HG02571 (cell line): Measurements from ENCODE around the gene RASAL2.
"Not testable (repeated sequence)": the region's sequence is repeated elsewhere in the genome, so short reads cannot be mapped to it uniquely, and the experiment has no call there.

Source experiments
- ATAC-seq: cut with Tn5 transposase; IDR thresholded peaks from one replicate; pipeline ENCODE4 v1.9.1; 2021; ENCODE audit warnings: mild to moderate bottlenecking, moderate library complexity; ENCODE audit not compliant: unreplicated experiment

RASAL2 gene

DNA sequence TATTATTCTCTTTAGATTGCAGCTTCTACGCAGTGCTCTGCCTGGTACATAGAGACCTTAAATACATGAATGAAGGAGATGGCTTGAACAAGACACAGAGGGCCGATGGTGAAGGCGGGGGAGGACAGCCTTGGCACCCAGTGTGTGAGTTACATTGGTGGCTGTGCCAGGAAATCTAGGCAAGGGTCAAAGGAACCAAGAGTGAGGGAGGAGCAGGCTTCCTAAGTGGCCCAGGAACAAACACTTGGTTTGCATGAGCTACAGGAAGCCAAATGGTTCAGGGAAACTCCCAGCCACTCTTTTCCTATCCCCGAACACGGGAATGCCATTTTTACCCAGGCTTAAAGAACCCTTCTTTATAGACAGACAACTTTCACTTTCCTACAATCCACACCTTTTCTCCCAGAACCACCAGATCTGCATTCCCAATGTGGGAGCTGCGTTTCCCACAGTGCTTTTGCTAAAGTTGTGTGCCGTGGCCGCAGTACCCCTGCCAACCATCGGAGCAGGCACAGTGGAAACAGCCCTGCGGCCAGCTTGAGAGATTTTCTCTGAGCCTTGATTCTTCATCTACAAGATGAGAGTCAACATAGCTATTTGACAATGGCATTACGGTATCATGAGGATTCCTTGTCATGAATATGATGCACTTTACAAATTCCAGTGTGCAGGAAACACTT lies 406.3 kb downstream of the RASAL2 start:
- ATAC-seq, result no peak

DNA sequence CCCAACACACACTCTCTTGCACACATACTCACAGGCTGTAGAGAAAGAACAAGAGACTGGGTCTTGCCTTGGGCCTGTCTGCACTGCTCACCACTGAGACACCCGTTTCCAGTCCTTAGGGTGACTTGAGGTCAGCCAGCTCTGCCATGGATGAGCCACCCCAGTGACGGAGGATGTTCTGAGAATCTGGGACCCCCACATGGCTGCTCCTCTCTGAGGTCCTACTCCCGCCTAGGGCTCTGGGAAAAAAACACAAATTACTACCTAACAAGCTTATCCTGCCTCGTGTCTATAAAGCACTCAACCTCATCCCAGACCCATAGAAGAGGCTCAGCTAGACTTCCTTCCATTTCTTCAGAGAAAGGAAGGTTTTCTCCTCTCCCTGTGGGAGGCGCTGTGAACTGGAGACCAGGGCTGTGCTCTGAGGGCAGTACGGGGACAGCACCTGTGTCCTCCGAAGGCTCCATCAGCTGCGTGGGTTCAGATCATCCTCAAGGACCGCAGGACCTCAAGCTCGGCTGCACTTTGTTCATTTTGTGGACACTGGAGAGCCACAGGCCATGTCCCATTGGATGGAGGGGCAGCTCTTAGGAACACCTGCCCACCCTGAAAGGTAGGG lies 407.1 kb downstream of the RASAL2 start:
- ATAC-seq, result no peak

DNA sequence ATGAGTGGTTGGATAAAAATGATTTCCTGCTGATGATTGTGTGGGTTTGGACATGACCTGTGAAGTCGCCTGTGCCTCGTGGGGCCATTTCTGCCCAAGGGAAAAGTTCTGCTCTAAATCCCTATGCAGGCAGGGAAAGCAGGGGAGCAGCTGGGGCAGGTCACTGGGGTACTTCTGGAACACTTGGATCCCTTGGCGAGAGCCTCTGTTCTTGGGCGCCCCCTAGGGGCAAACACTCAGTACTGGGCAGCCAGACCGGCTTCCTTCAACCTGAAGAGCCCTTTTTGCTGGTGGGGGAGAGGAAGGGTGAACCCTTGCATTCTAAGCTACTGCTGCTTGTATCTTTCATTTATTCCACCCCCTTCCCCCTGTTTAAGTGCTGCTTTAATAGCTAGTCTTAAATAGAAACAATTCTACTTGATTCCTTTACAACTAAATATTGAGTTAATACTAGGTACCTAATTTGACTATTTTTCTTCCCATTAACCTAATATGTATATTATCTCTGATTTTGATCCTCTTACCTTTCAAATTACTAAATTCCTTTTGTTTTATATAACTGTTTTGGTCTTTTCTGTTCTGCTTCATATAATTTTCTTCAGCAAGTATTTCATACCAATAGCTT lies 407.9 kb downstream of the RASAL2 start:
- ATAC-seq, result no peak

DNA sequence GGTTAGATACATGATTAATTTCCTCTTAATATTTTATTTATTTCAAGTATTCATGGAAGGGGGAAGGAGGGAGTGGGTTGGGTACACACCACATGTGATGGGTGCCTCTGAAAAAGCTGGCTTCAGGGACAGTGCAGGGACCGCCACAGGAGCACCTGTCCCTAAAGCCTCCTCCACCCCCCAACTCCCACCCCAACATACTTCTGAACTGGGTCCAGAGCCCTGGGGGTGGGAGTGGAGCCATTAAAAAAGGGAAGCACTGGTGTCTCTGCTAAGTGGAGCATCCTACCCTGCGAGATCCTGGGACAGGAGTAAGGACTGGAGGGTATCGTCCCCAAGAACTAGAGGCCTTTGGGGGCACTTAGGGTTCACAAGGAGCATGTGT lies 408.4 kb downstream of the RASAL2 start:
- ATAC-seq, result no peak

DNA sequence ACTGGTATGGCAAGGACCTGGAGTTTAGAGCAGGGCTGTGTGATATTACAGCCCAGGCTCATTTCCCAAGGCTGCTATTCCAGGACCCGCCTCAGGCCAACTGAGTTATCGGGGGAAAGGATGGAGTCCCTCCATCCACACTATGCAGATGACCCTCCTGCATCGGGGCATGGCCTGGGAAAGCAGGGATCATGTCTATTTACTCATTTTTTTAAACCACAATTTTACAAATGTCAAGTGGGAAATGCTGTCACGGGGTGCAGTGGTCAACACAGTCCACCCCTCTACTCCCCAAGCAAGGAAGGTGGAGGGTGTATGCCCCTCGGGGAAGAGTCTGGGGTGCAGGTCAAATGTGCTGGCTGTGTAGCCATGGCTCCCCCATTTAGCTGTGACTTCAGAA lies 409.0 kb downstream of the RASAL2 start:
- ATAC-seq, result no peak

DNA sequence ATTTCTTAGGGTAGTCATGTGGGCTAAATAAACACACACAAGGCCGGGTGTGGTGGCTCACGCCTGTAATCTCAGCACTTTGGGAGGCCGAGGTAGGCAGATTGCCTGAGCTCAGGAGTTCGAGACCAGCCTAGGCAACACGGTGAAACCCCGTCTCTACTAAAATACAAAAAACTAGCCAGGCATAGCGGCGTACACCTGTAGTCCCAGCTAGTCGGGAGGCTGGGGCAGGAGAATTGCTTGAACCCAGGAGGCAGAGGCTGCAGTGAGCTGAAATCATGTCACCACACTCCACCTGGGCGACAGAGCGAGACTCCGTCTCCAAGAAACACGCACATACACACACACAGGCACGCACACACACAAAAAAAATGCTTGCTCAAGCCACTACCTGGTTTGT lies 409.4 kb downstream of the RASAL2 start:
- not testable (repeated sequence) for ATAC-seq

DNA sequence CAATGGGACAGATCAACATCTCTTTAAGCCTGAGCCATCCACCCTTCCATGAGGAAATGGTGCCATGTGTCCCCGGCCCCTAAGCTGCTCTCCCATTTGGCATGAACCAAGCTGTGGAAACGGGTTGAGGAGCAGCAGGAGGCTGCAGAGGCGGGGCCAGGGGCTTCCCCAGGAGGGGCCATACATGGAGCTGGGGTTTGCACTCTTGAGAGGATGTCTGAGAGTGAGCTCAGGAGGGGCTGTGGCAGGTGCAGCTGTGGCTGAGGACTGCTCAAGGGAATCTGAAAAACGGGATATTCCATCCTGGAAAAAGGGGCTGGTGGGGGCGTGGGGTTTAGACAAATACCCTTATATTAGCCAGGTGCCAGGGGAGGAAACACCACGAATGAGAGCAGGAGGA lies 409.9 kb downstream of the RASAL2 start:
- no peak for ATAC-seq

DNA sequence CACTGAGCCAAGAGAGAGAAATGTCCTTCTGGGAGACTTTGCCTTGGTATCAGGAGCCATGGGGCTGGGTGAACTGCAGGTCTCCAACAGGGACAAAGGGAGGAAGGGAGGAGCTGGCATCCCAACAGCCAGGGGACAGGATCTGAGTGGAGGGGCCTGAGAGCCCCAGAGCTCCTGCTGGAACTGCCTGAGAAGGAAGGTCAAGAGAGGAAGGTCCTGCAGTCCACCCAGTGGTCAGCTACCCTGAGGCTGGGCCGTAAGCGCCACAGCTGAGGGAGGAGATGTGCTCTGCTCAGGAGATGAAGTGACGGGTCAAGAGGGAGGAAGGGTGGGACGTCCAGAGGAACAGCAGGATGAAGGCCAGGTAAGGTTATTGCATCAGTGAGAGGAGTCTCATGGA lies 410.4 kb downstream of the RASAL2 start:
- no peak for ATAC-seq

DNA sequence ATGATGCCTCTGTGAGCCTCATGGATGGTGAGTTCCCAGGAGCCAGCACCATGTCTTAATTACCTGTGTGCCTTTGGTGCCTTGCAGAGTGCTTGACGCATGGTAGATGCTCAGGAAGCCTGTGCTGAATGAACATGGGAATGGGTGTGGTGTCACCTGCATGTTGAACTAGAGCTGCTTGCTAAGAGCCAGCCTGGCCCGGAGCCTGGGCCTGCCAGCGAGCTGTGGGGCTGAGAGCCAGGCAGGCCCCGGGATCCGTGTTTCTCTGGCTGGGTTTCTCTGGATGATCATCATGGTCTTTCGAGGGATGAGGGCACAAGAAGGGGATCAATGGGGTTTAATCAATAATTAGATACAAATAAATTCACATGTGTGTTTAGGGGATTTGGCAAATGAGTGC lies 412.3 kb downstream of the RASAL2 start:
- ATAC-seq, result no peak

DNA sequence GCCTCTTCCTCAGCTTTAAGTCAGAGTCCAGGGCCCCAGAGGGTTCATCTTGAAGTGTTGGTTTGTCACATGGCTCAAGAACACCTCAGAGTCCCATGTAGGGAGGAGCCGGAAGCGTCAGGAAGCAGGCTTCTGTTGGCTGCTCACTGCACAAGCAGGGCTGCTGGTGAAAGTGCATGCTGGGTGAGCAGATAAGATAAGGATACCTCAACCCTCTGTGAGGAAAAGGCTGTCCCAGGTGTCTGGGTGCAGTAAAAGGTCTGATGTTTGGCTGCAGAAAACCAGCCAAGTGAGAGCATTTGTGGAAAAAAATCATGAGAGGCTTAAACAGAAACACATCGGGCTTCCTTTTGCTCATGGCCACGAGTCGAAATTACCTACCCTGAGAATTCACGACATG lies 412.8 kb downstream of the RASAL2 start:
- ATAC-seq, result no peak

DNA sequence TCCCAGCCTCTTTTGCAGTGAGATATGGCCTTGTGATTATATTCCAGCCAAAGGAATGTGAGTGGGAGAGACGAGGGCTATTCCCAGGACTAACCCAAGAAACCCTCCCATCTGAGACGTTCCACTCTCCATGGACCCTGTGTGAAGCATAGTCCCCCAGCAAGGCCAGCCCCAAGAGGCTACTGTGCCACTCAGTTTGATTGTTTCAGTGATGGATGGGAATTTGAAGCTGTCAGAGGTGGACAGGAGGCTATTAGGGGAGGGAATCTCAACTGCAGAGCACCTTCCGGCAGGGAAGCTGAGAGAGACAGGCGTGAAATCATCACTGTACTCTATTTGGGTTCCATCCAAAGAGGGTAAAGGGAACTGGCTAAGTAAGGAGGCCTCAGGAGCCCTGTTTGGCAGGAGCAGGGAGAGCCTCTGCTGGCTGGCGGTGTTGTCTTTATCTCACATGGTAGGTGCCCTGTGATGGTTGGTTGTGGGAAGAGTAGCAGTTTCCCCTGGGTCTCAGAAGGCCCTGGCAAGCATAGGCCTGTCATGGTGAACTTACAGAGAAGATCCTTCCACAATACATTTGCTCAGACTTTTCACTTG lies 415.6 kb downstream of the RASAL2 start:
- no peak for ATAC-seq

DNA sequence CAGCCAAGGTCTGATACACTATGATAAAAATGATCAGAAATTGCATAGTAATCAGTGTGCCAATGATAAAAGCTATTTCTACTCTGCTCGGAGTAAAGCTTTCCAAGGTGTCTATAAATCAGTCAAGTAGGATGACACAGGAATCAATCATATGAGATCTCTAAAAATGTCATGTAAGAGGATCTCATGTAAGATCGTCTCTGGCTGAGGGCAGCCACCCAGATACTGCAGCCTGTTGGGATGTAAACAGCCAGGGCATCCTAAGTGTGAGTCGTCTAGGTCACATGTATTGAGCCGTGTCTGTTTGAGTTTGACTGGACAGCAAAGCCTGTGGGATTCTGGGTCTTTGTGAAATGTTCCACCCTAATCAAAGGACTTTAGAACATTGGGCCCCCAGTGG lies 416.3 kb downstream of the RASAL2 start:
- no peak for ATAC-seq

DNA sequence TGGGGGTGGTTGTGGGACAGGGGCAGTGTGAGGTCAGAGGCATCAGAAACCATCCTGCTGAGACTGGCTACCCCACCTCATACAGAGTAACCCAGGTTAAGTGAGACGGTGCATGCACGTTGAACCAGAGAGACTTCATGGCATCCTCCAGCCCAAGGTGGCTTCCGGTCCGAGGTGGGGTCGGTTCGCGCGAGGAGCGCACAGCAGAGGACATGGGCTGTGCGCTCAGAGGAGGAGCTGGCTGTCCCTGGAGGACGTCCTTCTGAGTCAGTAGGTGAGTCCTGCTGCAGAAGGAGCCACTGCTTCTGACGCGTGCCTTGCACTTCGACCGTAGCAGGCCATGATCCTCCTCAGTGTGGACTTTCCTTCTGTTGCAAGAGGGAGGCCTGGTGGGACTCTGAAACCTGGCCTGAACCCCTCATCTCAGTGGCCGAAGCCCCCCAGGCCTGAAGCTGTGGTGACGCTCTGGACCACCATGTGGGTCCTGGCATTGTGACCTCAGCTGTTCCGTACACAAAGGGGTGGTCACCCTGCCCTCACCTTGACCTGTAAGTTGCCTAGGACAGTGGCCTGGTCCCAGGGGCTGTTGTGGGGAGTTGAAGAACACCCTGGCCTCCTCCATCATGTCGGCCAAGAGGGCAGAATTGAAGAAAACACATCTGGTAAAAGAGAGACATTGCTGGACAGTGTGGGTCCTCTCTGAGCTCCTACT lies 418.8 kb downstream of the RASAL2 start, which contains the start of gene TEX35:
TSS of gene TEX35 (plus strand) at position 544 of the 712 bp plus-strand sequence. CDS start at position 624, 80 bp downstream.
- ATAC-seq, result no peak

DNA sequence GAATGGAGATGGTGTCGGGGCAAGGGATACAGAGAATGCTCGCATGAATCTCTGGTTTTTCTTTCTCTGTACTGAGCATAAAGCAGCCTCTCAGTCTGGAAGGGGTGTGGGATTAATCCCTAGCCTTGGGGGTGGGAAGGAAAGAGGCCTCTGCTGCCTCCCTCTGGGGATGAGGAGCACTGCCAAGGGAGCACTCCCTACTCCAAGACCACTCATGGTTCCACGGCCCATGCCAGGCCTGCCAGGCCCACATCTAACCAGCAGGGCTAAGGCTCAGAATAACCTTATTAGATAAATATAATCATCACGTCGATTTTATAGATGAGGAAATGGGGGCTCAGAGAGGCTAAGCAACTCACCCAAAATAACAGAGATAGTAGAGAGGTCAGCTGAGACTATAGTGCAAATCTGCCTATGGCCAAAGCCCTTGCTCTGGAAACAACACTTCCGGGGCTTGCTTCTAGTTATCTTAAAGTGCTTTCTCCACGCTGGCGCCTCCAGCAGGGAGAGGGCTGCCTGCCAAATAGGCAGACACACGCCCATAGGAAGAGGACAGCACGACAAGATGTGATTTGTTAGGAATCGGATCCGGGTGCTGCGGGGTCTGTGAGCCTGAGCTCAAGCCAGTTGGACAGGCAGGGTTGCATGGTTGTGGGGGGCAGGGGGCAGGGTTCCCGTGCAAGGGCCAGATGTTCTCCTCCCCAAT lies 419.5 kb downstream of the RASAL2 start:
- no peak for ATAC-seq

DNA sequence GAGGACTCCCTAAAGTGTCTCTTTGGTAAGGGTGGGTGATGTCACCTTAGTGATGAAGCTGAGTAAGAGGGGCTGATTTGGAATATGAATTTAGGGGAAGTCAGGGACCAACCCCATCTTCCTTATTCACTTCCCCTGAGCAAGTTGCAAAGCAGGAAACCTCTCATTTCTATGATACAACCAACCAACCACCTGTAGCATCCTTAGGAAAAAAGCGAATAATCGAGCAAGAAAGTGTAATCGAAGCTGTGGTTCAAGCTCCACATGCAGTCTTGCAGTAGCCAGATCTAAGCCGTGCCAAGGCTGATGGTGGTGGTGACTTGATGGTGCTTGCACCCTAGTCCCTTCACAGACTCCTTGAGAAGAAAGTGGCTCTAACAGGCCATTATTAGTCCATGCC lies 422.2 kb downstream of the RASAL2 start:
- no peak for ATAC-seq

DNA sequence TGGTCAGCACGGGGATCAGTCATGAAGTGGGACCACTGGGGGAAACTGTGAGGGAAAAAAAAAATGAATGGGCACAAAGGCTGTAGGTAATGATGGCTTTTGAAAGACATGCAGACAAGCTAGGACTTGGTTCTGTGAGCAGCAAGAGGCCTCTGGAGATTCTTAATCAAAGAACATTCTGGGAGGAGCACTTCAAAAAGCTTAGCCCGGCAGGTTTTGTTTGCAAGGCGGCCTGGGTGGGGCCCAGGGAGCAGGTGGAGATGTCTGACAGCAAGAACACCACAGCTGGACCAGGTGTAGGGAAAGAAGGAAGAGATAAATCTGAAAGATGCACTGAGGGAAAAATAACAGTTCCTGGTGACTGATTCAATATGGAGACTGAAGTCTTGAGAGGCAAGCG lies 425.0 kb downstream of the RASAL2 start:
- ATAC-seq, result no peak

DNA sequence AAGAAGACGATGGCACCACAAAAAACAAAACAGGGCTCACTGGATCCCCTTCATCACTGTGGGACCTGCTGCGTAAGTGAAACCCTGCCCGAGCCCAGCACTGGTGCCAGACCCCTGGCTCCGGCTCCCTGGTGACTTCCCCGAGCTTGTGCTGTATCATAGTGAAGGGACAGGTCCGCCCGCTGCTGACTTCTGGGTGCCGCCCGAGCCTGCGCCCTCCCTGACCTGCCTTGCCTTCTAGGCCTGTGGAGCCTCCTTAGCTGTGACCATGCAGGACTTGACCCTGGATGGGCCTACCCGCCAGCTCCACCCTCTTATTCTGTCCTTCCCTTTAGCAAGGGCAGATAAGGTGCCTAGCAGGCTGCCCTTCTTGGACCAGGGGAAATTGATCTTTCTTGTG lies 426.9 kb downstream of the RASAL2 start:
- ATAC-seq, result no peak

DNA sequence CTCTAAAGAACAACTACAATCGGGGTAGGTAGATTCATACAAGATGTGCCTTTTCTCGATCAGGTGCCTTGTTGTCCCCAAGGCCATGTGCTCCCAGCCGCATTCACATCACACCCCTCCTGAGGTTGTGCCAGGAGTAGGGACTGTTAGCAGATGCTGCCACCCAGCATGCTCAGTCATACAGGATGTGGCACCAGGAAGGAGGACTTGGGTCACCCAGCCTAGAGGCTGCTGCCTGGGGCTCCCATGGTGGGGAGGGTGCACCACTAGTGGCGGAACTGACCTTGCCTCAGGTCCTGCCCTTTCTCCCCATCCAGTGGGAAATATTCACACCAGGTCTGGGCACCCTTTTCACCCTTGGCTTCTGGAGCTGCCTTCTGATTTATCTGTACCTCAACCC lies 427.3 kb downstream of the RASAL2 start:
- ATAC-seq, result no peak

DNA sequence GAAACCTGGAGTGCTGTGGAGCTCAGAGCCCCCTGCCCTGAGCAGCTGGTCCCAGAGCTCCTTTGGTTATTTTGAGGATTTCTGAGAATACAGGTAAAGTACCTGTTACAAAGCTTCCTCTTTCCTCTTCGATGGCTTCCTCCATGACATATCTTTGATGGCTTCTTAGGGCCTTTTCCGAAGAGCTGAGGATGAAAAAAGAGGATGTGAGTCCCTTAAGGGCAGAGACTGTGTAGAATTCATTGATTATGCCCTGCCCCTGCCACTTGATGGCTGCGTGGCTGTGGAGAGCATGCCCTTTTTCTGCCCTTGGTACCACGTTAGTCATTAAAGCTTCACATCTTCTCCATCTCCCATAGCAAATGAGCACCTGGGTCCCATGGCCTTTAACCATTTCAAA lies 433.2 kb downstream of the RASAL2 start:
- ATAC-seq, result no peak

DNA sequence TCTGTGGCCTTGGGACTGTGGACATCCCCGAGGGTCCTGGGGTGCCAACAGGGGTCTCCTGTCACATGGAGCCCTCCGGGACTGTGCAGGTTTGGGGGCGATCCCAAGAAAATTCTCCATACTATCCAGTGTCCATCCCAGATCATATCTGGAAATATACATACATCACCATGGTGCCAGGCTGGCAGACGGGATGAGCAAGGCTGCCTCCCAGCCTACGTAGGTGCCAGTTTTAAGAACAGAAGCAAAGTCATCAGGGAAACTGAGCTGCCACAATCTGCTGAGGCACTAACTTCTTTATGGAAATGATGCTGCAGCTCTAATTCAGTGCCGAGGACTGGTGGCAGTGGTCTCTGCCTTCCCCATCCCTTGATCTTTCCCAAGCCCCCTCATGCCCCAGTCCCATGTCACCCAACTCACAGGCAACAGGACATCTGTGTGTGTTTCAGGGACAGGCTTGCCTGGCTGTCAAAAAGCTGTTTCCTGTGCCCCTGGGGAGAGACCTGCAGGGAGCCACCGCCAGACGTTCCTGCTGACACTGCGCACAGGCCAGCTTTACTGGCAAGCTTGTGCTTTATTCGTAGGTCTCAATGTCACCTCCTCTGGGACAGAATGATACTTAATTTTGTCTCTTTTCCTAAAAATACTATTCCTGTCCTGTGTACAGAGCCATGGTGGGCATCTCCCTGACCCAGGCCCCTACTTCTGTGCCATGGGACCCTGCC lies 434.5 kb downstream of the RASAL2 start:
- ATAC-seq, result no peak
